ENCODE data around the gene LARGE1. TPM values are rescaled to one million over a fixed set of nuclear protein-coding genes. Genes with fewer than 3 reads are reported as not detected.

The LARGE1 gene
- polyA plus RNA-seq, 3 donors = 0.05 to 0.13 TPM; not detected in 1

DNA sequence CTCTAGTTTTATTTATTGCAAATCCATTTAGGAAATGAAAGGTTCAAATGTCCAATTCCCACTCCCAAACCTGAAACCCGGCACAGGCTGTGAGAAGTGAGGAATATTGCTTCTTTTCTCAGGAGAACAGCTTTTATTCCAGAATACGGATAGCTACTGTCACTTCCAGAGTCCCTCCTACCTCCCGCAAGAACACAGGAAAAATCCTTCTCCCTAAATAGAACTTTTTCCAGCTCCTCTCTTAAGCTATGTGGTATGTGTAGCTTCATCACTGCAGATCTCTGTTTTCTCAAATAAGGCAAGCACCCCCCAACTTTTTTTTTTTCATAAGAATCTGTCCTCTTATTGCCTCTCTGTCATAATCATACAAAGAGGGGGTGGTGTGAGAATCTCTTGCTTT, 126.8 kb downstream of the LARGE1 start:
- Histone ChIP-seq H3K4me3 (replicated peaks in 1 of 3; ENCODE audit: low read depth in 2 of 3, low read length in 3 of 3) (no peak overlapping the region), H2AFZ (ENCODE audit: insufficient read depth, low read depth, low read length, poor library complexity, severe bottlenecking) (no peak overlapping the region), H3K27me3 (ENCODE audit: control insufficient read depth in 2 of 2, insufficient read depth in 2 of 2, low read length in 2 of 2) (no peaks in the 10 kb centered on the region), H4K20me1 (ENCODE audit: insufficient read depth, low read length) (no peaks in the 10 kb centered on the region), H3K9me3 (replicated peaks in 1 of 2; ENCODE audit: control insufficient read depth in 1 of 2, insufficient read depth in 1 of 2, low read length in 2 of 2) (peaks cover 21 to 30% of the 10 kb centered on the region in 2 donors), H3K79me2 (ENCODE audit: insufficient read depth, low read length) (no peaks in the 10 kb centered on the region), H3K4me1 (ENCODE audit: control insufficient read depth in 1 of 2, insufficient read depth in 2 of 2, low read length in 2 of 2) (no peaks in the 10 kb centered on the region), H3K36me3 (replicated peaks in 1 of 2; ENCODE audit: control insufficient read depth in 1 of 2, insufficient read depth in 2 of 2, low read length in 2 of 2) (no peaks in the 10 kb centered on the region), H3K9ac (ENCODE audit: insufficient read depth, low read length, poor library complexity, severe bottlenecking) (no peak overlapping the region), H3K27ac (ENCODE audit: low read depth in 1 of 2, low read length in 2 of 2) (no peak overlapping the region), H3K4me2 (replicated peaks; ENCODE audit: extremely low read depth, low read length, poor library complexity, severe bottlenecking) (no peak overlapping the region)
- intact Hi-C loops (cut with micrococcal nuclease) = no loop called here
- WGBS (ENCODE audit: insufficient coverage) = no CpG with 5 or more reads among the region's 3 CpGs
- TF ChIP-seq, protein P1, sequence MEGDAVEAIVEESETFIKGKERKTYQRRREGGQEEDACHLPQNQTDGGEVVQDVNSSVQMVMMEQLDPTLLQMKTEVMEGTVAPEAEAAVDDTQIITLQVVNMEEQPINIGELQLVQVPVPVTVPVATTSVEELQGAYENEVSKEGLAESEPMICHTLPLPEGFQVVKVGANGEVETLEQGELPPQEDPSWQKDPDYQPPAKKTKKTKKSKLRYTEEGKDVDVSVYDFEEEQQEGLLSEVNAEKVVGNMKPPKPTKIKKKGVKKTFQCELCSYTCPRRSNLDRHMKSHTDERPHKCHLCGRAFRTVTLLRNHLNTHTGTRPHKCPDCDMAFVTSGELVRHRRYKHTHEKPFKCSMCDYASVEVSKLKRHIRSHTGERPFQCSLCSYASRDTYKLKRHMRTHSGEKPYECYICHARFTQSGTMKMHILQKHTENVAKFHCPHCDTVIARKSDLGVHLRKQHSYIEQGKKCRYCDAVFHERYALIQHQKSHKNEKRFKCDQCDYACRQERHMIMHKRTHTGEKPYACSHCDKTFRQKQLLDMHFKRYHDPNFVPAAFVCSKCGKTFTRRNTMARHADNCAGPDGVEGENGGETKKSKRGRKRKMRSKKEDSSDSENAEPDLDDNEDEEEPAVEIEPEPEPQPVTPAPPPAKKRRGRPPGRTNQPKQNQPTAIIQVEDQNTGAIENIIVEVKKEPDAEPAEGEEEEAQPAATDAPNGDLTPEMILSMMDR (IDR thresholded peaks at IDR 0.05) = no peak
- peaks cover 0 to 2% (median 0%) of the 10 kb centered on the region in 3 donors for H3K27me3 Mint-ChIP-seq (ENCODE audit: low read depth in 3 of 3)
- H3K4me3 Mint-ChIP-seq = no peak overlapping the region
- no peaks in the 10 kb centered on the region for H3K36me3 Mint-ChIP-seq
- no peak overlapping the region for H3K27ac Mint-ChIP-seq
- DNase-seq = no peak
- H3K9me3 Mint-ChIP-seq = peaks cover 16 to 39% (median 18%) of the 10 kb centered on the region in 7 donors
- H3K4me1 Mint-ChIP-seq = no peaks in the 10 kb centered on the region

DNA sequence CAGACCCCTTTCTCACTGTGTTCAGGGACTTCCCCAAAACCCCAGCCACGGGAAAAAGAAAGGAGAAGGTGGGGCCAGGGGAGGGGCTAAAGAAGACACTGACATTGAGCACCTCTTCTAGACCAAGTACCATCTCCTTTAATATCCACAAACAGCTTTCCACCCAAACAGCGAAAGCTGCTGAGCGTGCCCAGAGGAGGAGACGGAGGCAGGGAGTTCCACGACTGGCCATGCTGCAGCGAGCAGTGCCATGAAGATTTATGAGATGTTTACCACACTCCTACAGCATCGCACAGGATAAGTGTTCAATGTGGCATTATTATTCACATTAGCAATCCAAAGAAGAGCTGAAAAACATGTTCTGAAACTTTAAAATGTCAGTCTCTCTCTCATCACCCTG, 127.4 kb downstream of the LARGE1 start:
- Histone ChIP-seq H3K79me2 (ENCODE audit: insufficient read depth, low read length) (no peaks in the 10 kb centered on the region), H3K27ac (ENCODE audit: low read depth in 1 of 2, low read length in 2 of 2) (no peak overlapping the region), H3K9ac (ENCODE audit: insufficient read depth, low read length, poor library complexity, severe bottlenecking) (no peak overlapping the region), H3K27me3 (ENCODE audit: control insufficient read depth in 2 of 2, insufficient read depth in 2 of 2, low read length in 2 of 2) (no peaks in the 10 kb centered on the region), H3K4me2 (replicated peaks; ENCODE audit: extremely low read depth, low read length, poor library complexity, severe bottlenecking) (no peak overlapping the region), H4K20me1 (ENCODE audit: insufficient read depth, low read length) (no peaks in the 10 kb centered on the region), H3K4me1 (ENCODE audit: control insufficient read depth in 1 of 2, insufficient read depth in 2 of 2, low read length in 2 of 2) (no peaks in the 10 kb centered on the region), H3K9me3 (replicated peaks in 1 of 2; ENCODE audit: control insufficient read depth in 1 of 2, insufficient read depth in 1 of 2, low read length in 2 of 2) (peaks cover 26 to 35% of the 10 kb centered on the region in 2 donors), H2AFZ (ENCODE audit: insufficient read depth, low read depth, low read length, poor library complexity, severe bottlenecking) (no peak overlapping the region), H3K36me3 (replicated peaks in 1 of 2; ENCODE audit: control insufficient read depth in 1 of 2, insufficient read depth in 2 of 2, low read length in 2 of 2) (no peaks in the 10 kb centered on the region), H3K4me3 (replicated peaks in 1 of 3; ENCODE audit: low read depth in 2 of 3, low read length in 3 of 3) (no peak overlapping the region)
- peaks cover 16 to 40% (median 23%) of the 10 kb centered on the region in 7 donors for H3K9me3 Mint-ChIP-seq
- no peaks in the 10 kb centered on the region for H3K4me1 Mint-ChIP-seq
- intact Hi-C loops (cut with micrococcal nuclease) = no loop called here
- TF ChIP-seq, protein P1 (IDR thresholded peaks at IDR 0.05) = no peak
- H3K36me3 Mint-ChIP-seq = no peaks in the 10 kb centered on the region
- no peak overlapping the region for H3K4me3 Mint-ChIP-seq
- no CpG with 5 or more reads among the region's 7 CpGs for WGBS (ENCODE audit: insufficient coverage)
- no peak for DNase-seq
- H3K27ac Mint-ChIP-seq = no peak overlapping the region
- peaks cover 0 to 2% (median 0%) of the 10 kb centered on the region in 3 donors for H3K27me3 Mint-ChIP-seq (ENCODE audit: low read depth in 3 of 3)
